T-helper 9 cell (primary cell): ENCODE data around the gene ABR.
A peak's percentile ranks its signal among the peaks of the same experiment; 100 is the strongest.

Source experiments
- DNase-seq: peaks from one replicate; pipeline ENCODE4 v3.0.0-alpha.2; 2020
- total RNA-seq, 2 donors: gene quantifications; one replicate each; lab custom pipeline; 2026; lab: John Stamatoyannopoulos, UW

Gene ABR
- total RNA-seq = 113 to 170 reads per million in 2 donors

DNA sequence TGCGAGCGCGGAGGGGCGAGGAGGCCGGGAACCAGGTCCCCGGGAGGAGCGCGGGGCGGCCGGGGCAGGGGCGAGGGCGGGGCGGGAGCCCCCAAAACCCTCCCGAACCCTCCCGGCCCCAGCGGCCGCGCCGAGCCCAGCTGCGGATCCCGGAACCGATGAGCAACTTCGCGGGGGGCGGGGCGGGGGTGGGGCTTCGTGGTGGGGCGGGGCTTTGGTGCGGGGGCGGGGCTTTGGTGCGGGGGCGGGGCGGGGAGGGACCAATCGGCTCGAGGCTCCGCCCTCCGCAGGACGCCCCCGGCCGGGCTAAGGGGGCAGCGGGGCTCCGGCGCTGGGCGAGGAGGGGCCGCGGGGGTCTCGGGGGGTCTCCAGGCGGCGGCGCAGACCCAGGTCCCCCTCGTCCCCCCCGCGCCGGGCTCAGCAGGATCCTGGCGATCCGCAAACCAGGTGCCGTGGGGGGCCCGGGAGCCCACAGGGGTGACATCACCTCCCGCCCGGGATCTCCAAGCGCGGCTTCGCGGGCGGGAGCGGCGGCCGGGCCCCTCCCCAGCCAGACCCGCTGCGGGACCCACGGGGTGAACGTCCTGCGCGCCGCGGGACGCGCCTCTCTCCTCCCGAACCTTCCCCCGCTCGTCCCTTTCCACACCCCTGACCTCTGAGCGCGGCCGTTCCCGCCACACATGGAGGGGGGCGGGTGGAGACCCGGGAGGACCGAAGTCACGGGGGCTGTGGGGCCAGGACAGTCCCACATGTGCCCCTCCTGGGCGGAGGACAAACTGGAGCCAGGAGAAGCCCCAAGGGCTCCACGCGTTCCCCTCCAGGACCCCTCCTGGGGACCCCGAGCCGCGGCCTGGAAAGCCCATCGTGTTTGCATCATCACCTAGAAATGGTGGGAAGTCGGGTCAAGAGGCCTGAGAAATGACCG, at the start of gene ABR:
TSS of gene ABR (minus strand) at position 164 of the 925 bp plus-strand sequence. CDS start 254 bp downstream, outside the sequence.
- DNase-seq = peak; percentile 61

DNA sequence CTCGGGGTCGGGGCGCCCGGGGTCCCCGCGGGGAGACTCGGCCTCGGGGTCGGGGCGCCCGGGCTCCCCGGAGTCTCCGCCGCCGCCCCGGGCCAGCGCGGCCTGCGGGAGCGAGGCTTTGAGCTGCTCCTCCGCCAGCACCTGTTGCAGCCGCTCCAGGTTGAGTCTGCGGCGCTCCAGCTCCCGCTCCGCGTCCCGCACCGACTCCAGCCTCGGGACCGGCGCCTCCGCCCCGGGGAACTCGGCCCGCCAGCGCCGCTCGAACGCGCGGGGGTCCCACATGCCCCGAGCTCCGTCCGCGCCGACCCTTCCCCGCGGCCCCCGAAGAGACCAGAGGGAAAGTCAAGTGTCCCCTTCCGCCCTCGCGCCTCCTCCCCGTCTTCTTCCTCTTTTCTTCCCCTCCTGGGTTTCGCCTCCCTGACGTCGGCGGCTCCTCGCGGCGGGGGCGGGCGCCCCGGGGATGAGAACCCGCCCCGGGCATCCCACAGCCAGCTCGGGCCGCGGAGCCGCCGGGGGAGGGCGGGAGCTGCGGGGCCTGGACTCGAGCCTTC, 49.6 kb upstream of the ABR start:
- DNase-seq = peak; percentile 23

DNA sequence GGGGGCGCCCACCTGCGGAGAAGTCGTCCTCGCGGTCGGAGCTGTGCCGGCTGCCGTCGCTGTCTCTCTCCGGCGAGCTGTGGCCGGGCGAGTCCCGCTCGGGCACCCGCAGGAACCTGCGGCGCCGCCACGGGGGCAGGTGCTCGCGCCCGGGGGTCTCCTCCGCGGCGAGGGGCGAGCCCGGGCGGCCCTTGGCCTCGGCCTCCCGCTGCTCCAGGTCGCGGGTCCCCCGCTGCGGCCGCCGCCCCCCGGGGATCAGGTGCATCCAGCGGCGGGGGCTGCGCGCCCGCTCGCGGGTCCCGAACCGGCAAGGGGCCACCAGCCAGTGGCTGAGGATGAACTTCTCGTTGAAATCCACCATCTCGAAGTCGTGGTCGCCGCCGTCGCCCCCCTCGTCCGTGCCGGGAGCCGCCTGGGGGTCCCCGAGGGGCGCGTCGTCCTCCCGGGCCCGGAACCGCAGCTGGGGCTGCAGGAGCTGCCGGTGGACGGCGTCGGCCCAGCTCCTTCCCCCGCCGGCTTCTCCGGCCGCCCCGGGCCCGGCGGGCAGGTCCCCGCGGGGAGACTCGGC, 49.1 kb upstream of the ABR start:
- no peak for DNase-seq

DNA sequence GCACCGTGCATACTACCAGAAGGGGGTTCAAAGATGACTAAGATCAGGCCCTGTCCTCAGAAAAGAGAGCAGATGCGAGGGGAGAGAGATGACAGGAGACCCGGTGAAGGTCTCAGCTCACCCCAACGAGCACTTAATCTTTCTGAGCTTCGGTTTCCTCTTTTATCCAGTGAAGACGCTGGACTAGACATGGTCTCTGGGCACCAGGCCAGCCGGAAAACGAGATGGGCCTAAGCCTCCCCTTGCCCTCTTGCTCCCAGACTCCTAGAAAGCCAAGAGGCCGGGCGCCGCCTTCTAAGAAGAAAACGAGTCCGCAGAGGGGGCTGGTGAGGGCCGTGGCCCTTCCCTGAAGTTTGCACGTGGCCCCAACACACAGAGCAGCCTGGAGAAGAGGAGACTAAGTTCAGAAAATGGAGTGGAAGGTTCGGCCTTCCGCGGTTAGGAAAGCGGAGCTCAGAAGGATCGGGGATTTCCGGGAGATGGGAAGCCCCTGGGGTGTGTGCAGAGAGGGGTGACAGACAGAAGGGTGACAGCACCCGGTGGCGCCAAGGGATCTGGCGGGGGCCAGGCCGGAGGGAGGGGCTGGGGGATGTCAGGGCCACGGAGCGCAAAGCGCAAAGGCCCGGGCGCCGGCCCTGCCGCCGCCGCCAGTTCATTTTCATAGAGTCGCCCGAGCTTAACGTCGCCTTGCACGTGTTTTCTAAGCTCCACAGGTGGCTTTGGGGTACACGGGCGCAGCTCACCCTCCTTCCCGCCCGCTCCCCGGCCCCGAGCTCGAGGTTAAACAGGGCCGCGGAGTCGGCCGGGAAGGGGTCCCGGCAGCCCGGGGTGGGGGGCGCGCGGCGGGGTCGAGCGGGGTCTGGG, 48.4 kb upstream of the ABR start:
- peak; percentile 16 for DNase-seq

DNA sequence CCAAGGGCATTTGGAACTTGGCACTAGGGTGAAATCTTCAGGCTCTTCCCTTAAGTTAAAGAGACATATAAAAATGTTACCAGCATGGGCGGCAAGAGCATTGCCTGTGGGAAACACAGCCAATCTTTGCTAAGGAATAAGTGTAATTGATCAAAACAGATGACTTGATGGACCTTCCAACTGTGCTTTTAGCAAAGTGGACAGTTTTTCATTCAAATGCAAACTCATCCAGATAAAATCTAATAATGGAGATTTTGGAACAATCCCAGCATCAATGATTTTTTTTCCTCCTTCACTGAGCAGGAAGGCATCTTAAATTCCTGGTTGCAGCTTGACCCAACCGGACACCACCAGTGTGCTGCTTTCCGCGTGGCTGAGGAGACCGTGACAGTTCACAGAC, 47.6 kb upstream of the ABR start:
- no peak for DNase-seq

DNA sequence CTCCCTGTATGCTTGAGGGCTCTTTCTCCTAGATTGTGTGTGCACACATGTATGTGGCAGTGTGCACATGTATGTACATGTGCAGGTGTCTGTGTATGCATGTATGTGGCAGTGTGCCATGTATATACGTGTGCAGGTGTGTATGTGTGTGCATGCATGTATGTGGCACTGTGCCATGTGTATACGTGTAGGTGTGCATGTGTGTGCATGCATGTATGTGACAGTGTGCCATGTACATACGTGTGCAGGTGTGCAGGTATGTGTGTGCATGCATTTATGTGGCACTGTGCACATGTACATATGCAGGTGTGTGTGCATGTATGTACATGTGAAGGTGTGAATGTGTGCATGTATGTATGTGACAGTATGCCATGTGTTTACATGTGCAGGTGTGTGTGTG, 46.5 kb upstream of the ABR start:
- no peak for DNase-seq

DNA sequence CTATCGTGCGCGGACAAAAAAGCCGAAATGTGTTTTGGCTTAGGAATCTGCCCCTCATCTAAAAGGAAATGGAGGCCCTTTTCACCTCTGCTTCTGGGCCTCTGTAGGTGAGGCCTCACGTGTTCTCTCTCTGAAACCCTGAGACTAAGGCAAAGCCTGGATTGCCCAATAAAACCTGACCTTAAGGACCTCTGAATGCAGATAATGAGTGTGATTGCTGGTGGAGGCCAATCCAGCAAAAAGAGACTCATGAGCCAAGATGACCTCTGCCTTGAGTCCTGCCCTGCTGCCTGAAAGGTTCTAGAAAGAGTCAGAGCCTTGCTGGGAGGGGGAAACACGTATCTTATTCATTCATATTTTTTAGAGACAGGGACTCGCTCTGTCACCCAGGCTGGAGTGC, 44.5 kb upstream of the ABR start:
- DNase-seq = no peak

DNA sequence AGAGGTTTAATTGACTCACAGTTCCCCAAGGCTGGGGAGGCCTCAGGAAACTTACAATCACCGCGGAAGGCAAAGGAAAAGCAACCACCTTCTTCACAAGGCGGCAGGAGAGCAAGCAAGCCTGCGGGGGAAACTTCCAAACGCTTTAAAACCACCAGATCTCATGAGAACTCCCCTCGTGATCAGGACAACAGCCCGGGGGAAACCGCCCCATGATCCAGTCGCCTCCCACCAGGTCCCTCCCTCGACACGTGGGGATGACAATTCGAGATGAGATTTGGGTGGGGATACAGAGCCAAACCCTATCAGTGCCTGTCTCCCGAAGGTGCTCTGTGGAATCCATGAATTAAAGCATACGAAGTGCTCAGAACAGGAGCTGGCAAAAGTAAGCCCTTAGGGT, 43.9 kb upstream of the ABR start:
- DNase-seq = no peak

DNA sequence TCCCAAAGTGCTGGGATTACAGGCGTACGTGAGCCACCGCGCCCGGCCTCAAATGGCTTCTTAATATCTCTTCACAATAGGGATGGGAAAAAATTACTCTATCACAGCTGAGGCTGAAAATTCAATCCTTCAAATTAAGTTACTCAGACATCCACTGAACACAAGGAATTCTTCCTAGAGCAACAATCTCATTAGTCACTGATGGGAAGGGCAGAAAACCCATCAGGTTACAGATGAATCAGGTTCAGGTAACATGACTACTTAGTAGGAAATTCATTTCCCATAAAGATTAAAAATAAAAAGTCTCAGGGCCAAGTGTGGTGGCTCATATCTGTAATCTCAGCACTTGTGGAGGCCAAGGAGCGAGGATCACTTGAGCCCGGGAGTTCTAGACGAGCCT, 42.5 kb upstream of the ABR start:
- DNase-seq = no peak

DNA sequence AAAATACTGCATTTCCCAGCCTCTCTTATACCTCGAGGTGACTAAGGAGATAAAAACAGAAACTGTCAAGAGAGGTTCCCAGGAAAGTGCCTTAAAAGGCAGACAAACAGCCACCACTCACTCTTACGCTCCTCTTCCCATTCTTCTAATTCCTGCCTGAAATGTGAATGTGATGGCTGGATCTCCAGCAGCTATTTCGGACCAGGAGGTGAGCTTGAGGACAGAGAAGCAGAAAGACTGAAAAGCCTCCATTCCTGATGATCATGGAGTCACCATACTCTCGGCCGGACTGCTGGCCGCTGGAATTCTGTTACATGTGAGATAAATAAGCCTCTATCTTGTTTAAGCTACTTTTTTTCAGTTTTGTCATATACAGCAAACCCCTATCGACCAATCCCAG, 41.4 kb upstream of the ABR start:
- DNase-seq = no peak

DNA sequence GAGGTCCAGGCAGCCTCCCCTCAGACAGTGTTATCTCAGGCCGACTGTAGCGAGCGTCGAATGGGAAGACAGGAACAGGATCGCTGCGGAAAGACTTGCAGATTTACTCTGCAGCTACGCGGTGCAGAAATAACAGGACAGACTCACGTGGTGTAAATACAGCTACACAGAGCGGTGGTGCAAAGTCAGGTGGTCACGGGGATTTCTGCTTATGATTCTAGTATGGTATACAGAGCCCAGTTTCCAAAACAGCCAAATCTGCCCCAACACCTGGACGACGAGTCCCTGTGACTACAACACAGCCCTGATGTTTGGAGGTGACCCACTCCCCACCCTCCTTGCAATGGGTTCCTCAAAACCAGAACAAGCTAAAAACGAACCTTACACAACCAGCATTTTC, 40.6 kb upstream of the ABR start:
- DNase-seq = no peak

DNA sequence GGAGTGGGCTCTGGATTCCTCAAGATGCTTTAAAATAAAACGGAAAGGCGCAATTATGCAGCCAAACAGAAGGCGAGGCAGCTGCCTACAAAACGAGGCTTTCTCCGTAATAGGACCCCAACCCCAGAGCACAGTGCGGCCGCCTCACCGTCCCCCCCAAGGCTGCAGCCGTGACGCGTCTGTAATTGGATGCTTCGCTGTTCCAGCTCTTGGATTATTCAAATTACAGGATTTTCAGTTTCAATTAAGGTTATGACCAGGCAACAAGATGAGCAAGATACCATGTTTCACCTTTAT, 37.3 kb upstream of the ABR start:
- DNase-seq = no peak

DNA sequence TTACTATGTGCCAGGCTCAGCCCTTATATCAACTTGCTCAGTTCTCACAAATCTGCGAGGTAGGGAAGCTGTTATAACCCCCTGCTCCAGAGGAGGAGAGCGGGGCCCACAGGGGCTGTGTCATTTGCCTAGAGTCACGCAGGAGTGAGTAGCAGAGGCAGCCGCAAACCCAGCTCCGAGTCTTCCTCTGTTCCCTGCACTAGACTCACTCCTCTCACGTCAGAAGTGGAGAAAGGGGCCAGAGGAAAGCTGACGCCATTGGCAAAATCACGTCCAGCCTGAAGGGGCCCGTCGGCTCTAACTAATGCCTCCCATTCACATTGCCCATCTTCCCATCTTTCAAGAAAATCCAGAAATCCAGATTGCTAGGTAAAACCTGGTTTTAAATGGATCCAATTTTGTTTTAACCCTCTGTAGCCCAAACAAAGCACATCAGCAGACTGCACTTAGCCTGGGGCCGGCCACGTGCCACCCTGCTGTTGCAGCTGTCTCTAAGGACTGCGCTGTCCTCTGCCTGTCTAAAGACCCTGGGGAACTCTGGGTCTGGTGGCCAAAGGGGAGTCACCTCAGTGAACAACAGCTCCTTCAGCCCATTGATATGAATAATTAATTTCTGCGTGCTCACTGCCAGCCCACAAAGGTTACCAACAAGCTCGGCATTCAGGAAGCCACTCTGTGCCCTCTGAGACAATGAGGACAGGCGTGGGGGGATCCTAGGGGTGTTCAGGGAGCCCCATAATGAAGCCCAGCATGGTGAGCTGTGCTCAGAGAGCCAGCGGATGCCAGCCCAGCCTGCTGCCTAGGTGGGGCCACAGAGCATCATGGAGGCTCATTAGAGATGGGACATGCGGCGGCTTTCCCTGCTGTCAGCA, 36.7 kb upstream of the ABR start:
- DNase-seq = no peak

DNA sequence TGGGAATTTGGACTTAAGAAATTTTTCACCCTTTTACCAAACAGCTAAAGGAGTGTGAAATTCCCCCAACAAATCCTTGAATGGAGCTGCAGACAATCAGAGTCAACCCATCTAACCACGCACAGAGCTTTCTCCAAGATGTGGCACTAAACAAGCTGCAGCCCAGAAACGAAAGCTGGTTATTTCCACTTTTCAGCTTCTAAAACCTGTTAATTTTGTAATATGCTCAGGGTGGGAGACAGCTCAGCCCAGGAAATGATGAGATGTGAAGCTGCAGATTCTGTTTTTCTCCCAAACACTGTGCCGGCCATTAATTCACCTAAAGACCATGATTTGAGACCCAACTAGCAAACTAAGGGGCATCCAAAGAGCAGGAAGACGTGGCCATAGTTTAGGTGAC, 33.2 kb upstream of the ABR start:
- DNase-seq = no peak

DNA sequence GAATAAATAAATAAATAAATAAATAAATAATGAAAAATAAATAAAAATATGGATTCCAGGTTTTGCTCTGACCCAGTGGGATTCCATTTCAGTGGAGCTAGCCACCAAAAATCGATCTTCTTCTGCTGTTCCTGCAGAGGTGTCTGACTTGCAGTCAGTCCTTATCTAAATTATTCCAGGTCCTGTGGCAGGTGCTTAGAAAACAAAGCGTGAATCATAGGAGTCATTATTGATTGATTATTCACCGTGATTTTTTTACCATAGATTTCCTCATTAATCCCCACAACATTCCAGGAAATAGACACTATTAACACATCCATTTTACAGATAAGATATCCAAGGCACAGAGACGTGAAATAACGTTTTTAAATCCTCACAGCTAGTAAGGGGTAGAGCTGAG, 31.5 kb upstream of the ABR start:
- no peak for DNase-seq

DNA sequence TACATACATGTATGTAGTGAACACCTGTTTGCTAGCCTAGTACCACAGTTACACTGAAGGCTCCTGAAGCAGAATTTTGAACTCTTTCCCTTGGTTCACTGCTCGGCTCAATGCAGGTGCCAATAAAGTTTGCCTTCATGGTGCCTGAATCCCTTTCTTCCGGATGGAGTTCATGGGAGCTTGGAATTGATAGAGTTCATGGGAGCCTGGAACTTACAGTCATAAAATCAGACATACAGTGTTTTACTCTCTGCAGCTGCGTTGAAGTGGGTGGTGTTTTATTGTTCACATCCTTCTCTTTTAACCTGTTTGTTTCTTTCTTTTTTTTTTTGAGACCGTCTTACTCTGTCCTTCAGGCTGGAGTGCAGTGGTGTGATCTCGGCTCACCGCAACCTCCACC, 29.2 kb upstream of the ABR start:
- no peak for DNase-seq

DNA sequence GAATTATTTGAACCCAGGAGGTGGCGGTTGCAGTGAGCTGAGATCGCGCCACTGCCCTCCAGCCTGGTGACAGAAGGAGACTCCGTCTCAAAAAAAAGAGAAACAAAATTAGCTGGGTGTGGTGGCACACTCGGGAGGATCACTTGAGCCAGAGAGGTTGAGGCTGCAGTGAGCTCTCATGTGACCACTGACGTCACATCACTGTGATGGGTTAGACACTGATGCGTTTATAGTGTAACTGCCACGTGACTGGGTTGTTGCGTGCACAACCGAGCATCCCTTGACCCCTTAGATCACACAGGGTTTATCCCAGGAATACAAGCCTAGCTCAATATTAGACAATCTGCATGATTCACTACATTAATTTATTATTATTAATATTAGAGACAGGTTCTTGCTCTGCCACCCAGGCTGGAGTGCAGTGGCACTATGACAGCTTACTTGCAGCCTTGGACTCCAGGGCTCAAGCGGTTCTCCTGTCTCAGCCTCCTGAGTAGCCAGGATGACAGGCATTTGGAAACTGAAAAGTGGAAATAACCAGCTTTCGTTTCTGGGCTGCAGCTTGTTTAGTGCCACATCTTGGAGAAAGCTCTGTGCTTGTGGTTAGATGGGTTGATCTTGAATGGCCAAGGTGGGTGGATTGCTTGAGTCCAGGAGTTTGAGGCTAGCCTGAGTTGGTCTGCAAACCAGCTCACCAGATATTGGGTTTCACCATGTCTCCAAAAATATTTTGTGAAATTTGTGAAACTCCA, 26.4 kb upstream of the ABR start:
- DNase-seq = no peak

DNA sequence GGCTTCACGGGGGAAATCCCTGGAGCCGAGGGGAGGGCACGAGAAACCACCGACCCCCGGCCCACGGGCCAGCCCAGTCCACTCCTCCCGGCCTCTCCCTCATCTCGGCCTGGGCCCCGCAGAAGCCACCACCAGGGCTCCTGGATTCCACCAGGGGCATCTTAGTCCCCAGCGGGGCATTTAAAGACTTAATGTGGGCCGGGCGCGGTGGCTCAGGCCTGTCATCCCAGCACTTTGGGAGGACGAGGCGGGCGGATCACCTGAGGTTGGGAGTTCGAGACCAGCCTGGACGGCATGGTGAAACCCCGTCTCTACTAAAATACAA, 24.1 kb upstream of the ABR start:
- DNase-seq = no peak

DNA sequence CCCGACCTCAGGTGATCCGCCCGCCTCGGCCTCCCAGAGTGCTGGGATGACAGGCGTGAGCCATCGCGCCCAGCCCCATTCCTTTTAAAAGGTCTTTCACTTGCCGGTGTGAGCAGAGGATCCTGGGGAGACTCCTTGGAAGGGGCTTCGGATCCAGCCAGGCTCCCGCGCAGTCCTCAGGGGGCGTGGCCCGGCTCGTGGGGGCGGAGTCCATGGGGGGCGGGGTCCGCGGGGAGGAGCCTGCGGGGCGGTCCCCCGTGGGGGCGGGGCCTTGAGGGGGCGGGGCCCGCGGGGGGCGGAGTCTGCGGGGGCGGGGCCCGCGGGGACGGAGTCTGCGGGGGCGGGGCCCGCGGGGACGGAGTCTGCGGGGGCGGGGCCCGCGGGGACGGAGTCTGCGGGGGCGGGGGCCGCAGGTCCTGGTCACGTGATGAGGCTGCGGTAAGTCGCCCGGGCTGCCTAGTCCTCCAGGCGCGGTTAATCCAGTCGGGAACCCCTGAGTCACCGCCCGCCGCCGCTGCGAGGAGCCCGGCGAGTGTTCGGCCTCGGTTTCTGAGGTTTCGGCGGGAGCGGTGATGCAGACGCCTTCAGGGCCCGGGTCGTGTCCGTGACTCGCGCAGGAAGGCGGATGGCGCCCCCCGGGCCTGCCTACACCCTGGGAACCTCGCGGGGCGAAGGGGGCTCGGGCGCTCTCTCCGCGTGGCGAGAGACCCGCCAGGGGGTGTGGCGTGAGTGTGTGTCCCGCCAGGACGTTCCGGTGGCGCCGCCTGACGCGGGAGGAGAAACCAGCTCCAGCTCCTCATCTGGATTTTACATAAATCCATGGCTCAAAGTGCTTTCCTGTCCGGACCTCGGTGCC, 23.6 kb upstream of the ABR start:
- DNase-seq = peak; percentile 65

DNA sequence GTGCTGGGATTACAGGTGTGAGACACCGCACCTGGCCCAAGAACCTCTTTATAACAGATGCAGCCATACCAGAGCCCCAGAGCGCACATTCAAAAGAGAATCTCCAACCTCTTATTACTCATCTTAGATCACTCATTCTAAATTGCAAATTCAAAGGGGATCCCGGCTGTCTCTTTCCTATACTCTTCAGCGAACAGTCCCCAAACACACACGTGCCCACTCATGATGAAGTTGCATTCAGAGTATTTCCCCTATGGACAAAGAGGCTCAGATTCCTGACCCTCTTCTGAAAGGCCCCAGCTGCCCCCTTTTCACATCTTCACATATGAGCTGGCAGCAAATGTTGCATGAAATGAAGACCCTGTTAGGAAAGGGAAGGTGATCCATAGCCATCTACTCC, 22.5 kb upstream of the ABR start:
- no peak for DNase-seq
